Measurements from ENCODE around the gene DEFB126. TPM values are rescaled to one million over a fixed set of nuclear protein-coding genes. Genes with fewer than 3 reads are reported as not detected.
"Not testable (repeated sequence)": the region's sequence is repeated elsewhere in the genome, so short reads cannot be mapped to it uniquely, and the experiment has no call there.

The DEFB126 gene, protein sequence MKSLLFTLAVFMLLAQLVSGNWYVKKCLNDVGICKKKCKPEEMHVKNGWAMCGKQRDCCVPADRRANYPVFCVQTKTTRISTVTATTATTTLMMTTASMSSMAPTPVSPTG
- not detected for total RNA-seq

DNA sequence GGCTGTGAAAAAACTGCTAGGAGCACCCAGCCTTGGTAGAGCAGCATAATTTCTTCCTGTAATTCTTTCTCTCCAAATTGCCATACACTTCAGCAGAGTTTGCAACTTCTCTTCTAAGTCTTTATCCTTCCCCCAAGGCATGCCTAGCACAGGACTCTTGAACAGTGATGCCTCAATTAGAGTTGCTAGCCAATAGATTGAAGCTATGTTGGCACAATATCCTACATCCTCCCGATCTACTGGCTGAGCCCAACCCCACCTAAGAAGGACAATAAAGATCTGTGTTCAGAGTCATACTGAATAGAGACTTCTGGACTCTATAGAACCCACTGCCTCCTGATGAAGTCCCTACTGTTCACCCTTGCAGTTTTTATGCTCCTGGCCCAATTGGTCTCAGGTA lies at the start of gene DEFB126:
DEFB126 (plus strand) TSS at position 301 of the 400 bp plus-strand sequence; CDS start at position 340, 39 bp downstream.
- Histone ChIP-seq H3K27me3 (peaks cover 19% of the 10 kb centered on the region), H3K36me3 (no peaks in the 10 kb centered on the region), H3K4me3 (no peak within 1 kb of the TSS), H3K27ac (no peak within 1 kb of the TSS), H3K4me1 (no peaks in the 10 kb centered on the region), H3K9me3 (no peaks in the 10 kb centered on the region)
- no peak for ATAC-seq
- TF ChIP-seq, protein P1, sequence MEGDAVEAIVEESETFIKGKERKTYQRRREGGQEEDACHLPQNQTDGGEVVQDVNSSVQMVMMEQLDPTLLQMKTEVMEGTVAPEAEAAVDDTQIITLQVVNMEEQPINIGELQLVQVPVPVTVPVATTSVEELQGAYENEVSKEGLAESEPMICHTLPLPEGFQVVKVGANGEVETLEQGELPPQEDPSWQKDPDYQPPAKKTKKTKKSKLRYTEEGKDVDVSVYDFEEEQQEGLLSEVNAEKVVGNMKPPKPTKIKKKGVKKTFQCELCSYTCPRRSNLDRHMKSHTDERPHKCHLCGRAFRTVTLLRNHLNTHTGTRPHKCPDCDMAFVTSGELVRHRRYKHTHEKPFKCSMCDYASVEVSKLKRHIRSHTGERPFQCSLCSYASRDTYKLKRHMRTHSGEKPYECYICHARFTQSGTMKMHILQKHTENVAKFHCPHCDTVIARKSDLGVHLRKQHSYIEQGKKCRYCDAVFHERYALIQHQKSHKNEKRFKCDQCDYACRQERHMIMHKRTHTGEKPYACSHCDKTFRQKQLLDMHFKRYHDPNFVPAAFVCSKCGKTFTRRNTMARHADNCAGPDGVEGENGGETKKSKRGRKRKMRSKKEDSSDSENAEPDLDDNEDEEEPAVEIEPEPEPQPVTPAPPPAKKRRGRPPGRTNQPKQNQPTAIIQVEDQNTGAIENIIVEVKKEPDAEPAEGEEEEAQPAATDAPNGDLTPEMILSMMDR (IDR thresholded peaks at IDR 0.05) = no peak
- no peak for TF ChIP-seq EP300 (IDR thresholded peaks at IDR 0.05)
- TF ChIP-seq POLR2AphosphoS5 (IDR thresholded peaks at IDR 0.05) = no peak
- no peak for TF ChIP-seq POLR2A (IDR thresholded peaks at IDR 0.05)
- 13% methylated on average over 1 of the region's 1 CpG; no CpG with 5 or more reads in 1 of the 2 donors for WGBS, 2 donors (ENCODE audit: low coverage in 1 of 2)

DNA sequence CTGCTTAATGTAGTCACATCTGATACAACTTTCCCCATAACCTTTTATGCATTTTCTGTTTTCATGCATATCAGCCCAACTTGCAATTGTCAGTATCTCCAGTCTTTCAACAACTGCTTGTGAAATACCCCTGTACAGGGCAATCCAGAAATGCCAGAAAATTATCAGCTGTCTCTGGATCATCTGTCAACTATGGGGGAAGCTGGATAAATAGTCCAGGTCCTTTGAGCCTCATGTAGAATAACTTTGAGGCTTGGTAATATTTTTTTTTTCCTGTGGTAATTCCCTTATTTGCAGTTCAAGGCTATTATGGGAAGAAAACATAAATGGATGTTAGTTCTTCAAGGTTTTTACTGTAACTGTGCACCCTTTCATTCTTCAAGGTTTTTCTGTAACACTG lies 48.7 kb upstream of the DEFB126 start:
- Histone ChIP-seq H3K27me3 (peaks cover 37% of the 10 kb centered on the region), H3K36me3 (no peaks in the 10 kb centered on the region), H3K4me3 (no peak overlapping the region), H3K9me3 (peaks cover 0 to 22% (median 0%) of the 10 kb centered on the region in 3 donors), H3K27ac (no peak overlapping the region), H3K4me1 (no peaks in the 10 kb centered on the region)
- TF ChIP-seq, protein P1 (IDR thresholded peaks at IDR 0.05) = no peak
- no peak for TF ChIP-seq EP300 (IDR thresholded peaks at IDR 0.05)
- no peak for TF ChIP-seq POLR2AphosphoS5 (IDR thresholded peaks at IDR 0.05)
- no peak for TF ChIP-seq POLR2A (IDR thresholded peaks at IDR 0.05)
- ATAC-seq = no peak

DNA sequence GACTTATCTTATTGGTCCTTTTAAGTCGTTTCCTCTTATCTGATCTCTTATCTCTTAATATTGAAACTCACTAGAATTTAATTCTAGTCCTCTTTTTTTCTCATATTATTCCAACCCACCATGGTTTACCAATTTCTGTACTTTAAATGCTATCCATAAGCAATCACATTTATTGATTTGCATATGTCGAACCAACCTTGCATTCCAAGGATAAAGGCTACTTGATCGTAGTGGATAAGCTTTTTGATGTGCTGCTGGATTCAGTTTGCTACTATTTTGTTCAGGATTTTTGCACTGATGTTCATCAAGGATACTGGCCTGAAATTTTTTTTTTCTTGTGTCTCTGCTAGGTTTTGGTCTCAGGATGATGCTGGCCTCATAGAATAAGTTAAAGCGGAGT lies 47.2 kb upstream of the DEFB126 start:
- WGBS, 2 donors (ENCODE audit: low coverage in 1 of 2) = 75 to 77% methylated on average over 3 to 4 of the region's 4 CpGs
- peaks cover 37% of the 10 kb centered on the region for H3K27me3 ChIP-seq
- H3K4me1 ChIP-seq = no peaks in the 10 kb centered on the region
- no peak for ATAC-seq
- H3K27ac ChIP-seq = no peak overlapping the region
- H3K4me3 ChIP-seq = no peak overlapping the region
- peaks cover 0 to 22% (median 0%) of the 10 kb centered on the region in 3 donors for H3K9me3 ChIP-seq
- H3K36me3 ChIP-seq = no peaks in the 10 kb centered on the region
- TF ChIP-seq, protein P1 (IDR thresholded peaks at IDR 0.05) = no peak
- TF ChIP-seq POLR2AphosphoS5 (IDR thresholded peaks at IDR 0.05) (no peak), POLR2A (IDR thresholded peaks at IDR 0.05) (no peak), EP300 (IDR thresholded peaks at IDR 0.05) (no peak)

DNA sequence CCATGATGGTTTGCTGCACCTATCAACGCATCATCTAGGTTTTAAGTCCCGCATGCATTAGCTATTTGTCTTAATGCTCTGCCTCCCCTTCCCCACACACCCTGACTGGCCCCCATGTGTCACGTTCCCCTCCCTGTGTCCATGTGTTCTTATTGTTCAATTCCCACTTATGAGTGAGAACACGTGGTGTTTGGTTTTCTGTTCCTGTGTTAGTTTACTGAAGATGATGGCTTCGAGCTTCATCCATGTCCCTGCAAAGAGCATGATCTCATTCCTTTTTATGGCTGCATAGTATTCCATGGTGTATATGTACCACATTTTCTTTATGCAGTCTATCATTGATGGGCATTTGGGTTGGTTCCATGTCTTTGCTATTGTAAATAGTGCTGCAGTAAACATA lies 44.7 kb upstream of the DEFB126 start:
- peaks cover 0 to 22% (median 0%) of the 10 kb centered on the region in 3 donors for H3K9me3 ChIP-seq
- 71 to 73% methylated on average over 4 to 5 of the region's 5 CpGs for WGBS, 2 donors (ENCODE audit: low coverage in 1 of 2)
- not testable (repeated sequence) for ATAC-seq, H3K4me3 ChIP-seq, H3K36me3 ChIP-seq, H3K4me1 ChIP-seq, H3K27ac ChIP-seq
- peaks cover 22% of the 10 kb centered on the region for H3K27me3 ChIP-seq

DNA sequence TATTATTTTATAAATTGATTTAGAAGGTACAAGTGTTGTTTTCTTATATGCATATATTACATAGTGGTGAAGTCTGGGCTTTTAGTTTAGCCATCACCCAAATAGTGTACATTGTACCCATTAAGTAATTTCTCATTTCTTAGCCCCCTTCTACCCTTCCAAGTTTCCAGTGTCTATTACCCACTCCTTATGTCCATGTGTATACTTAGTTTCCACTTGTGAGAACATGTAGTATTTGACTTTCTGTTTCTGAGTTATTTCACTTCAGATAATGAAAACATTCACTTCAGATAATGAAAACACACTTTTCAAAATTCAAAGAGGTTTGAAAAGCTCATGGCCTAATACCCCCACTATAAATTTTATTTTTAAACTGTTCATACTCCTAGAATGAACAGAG lies 40.4 kb upstream of the DEFB126 start:
- H3K27ac ChIP-seq = no peak overlapping the region
- peaks cover 36% of the 10 kb centered on the region for H3K27me3 ChIP-seq
- no peaks in the 10 kb centered on the region for H3K4me1 ChIP-seq
- H3K36me3 ChIP-seq = no peaks in the 10 kb centered on the region
- TF ChIP-seq POLR2A (IDR thresholded peaks at IDR 0.05) = no peak
- TF ChIP-seq POLR2AphosphoS5 (IDR thresholded peaks at IDR 0.05) = no peak
- TF ChIP-seq, protein P1 (IDR thresholded peaks at IDR 0.05) = no peak
- TF ChIP-seq EP300 (IDR thresholded peaks at IDR 0.05) = no peak
- no peaks in the 10 kb centered on the region for H3K9me3 ChIP-seq
- ATAC-seq = no peak
- no peak overlapping the region for H3K4me3 ChIP-seq
